Measurements from ENCODE around the gene ATP6V1C2.

ATP6V1C2 gene

DNA sequence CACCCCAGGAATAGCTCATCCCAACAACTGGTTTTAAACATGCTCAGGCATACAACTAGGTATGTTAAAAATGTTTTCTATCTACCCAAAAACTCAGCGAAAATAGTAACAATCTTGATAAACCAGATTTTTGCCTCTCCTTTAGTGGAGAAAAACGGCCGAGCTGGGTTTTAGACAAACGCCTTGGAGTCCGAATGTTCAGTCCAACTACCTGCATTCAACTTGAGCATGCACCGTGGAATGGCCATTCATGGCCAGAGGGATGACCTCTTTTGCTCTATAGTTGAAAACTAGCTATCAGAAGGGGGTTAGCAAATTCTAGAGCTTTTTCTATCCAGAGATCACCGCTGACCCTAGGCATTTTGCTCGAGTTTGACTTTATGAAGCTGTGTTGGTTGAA lies 60.3 kb downstream of the ATP6V1C2 start:
- H3K9me3 Mint-ChIP-seq: no peaks in the 10 kb centered on the region

DNA sequence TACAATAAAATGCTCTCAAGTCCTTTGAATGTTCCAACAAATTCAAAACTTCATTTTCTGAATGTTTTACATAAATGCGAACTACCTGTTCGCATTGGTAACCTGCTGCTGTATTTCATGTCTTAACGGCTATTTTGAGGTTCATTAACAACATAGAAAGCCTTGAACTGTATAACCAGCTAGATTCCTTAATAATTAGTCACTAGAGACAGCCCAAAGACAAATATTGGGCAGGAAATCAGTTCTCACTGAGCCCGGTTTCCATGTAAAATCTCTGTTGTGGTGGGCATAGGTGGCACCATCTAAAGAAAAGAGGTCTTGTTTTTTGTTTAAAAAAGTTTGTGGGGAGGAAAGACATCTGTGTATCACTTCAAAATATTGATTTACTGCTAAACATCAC lies 62.0 kb downstream of the ATP6V1C2 start:
- no peak for ATAC-seq
- Mint-ChIP-seq H3K4me1 (peaks cover 6% of the 10 kb centered on the region), H3K4me3 (no peak overlapping the region), H3K27ac (no peak overlapping the region), H3K27me3 (no peaks in the 10 kb centered on the region), H3K36me3 (peaks cover 87% of the 10 kb centered on the region), H3K9me3 (no peaks in the 10 kb centered on the region)

More for the DNA sequence above, 60.3 kb downstream of the ATP6V1C2 start:
- no peak overlapping the region for H3K27ac Mint-ChIP-seq
- peaks cover 6% of the 10 kb centered on the region for H3K4me1 Mint-ChIP-seq
- H3K4me3 Mint-ChIP-seq: no peak overlapping the region
- ATAC-seq: no peak
- no peaks in the 10 kb centered on the region for H3K27me3 Mint-ChIP-seq
- H3K36me3 Mint-ChIP-seq: peaks cover 83% of the 10 kb centered on the region

DNA sequence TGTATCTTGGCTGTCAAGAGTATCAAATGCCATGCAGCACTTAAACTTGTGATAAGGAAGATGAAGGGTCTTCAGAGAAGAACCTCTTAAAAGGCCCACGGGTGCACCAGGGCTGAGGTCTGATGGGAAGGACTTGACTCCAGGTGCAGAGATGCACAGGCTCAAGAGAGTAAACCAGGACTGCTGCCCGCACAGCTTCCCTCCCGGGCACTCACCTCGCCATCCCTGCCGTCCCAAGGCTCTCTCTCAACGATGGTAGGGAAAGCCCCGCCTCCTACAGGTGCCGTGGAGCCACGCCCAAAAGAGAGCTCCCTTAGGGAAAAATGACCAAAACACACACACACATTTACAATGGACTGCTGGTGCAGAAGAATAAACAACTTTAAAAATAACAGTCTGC lies 63.3 kb downstream of the ATP6V1C2 start:
- ATAC-seq: no peak
- Mint-ChIP-seq H3K9me3 (no peaks in the 10 kb centered on the region), H3K36me3 (peaks cover 86% of the 10 kb centered on the region), H3K27me3 (no peaks in the 10 kb centered on the region), H3K27ac (no peak overlapping the region), H3K4me3 (no peak overlapping the region), H3K4me1 (no peaks in the 10 kb centered on the region)

DNA sequence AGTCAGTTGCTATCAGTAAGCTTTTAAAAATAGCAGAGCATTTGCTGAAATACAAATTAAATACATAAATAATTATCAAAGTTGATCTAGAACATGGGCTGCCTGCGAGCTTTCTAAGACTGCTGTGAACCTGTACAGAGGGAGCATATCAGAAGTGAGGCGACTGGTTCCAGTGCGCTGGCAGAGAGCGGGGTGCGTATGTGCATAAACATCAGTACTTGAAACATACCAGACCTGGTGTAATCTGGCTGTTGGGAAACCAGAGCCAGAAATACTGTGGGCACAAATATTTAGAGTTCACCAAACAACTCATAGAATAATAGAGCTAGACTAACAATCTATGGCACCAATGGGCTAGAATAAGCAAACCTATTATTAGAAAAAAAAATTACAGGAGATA lies 63.8 kb downstream of the ATP6V1C2 start:
- Mint-ChIP-seq H3K9me3 (no peaks in the 10 kb centered on the region), H3K4me1 (no peaks in the 10 kb centered on the region), H3K4me3 (no peak overlapping the region), H3K27ac (no peak overlapping the region), H3K36me3 (peaks cover 83% of the 10 kb centered on the region), H3K27me3 (no peaks in the 10 kb centered on the region)
- ATAC-seq: no peak

DNA sequence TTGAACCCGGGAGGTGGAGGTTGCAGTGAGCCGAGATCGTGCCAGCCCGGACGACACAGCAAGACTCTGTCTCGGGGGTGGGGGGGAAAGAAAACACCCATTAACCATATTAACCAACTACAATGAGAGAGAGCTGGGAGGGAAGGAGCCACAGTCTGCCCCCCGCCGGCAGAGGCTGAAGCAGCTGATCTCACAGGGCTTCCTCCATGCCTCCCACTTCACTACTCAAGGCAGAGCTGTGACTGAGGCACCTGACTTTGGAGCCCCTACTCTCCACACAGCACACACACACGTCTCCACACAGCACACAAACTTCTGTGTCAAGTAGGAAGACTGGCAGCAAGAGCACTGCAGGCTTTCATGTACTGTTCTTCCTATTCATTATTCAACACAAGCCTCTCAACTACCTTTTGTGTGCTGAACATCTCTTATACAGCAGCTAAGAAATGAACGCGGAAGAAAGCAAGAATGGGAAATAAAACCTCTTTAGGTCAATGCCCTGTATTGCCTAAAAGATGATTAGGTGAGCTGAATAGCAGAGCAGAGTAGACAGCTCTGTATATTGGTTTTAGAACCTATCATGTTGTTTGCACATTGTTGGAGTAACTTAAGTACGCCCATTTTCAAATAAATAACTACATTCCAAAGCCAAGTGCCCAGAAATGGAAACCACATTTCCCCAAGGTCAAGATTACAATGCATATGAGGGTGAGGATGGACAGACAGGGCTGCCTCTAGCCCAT lies 65.0 kb downstream of the ATP6V1C2 start:
- H3K27ac Mint-ChIP-seq: no peak overlapping the region
- H3K4me1 Mint-ChIP-seq: peaks cover 11% of the 10 kb centered on the region
- no peak for ATAC-seq
- no peaks in the 10 kb centered on the region for H3K9me3 Mint-ChIP-seq
- no peak overlapping the region for H3K4me3 Mint-ChIP-seq
- H3K27me3 Mint-ChIP-seq: no peaks in the 10 kb centered on the region
- H3K36me3 Mint-ChIP-seq: peaks cover 83% of the 10 kb centered on the region

DNA sequence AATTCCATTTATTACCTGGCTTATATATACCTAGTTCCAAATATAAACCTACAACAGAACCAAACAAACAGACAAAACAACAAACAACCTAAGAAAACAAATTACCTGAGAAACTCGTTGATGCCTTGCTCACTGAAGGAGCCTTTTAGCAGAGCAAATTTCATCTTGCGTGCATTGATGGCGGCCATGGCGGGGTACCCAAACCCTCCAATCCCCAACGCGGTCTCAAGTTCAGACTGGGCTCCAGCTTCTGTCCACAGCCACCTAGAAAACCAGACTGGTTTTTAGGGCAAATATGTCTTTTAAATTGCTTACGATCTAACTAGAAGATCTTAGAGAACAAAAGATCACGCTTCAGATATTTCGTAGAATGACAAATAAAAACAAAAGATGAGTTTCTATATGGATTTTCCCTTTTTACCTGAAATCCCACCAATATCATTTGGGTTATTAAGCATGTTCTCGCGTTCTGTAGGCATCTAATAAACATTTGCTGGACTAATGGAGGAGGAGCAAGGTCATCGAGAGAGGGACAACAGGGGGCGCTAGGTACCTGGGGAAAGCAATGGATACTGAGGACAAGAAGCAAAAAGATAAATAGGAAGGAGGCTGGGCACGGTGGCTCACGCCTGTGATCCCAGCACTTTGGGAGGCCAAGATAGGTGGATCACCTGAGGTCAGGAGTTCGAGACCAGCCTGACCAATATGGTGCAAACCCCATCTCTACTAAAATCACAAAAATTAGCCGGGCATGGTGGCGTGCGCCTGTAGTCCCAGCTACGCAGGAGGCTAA lies 65.9 kb downstream of the ATP6V1C2 start:
- Mint-ChIP-seq H3K9me3 (no peaks in the 10 kb centered on the region), H3K27me3 (no peaks in the 10 kb centered on the region), H3K4me1 (peaks cover 15% of the 10 kb centered on the region), H3K27ac (no peak overlapping the region), H3K36me3 (peaks cover 80% of the 10 kb centered on the region), H3K4me3 (no peak overlapping the region)
- no peak for ATAC-seq

DNA sequence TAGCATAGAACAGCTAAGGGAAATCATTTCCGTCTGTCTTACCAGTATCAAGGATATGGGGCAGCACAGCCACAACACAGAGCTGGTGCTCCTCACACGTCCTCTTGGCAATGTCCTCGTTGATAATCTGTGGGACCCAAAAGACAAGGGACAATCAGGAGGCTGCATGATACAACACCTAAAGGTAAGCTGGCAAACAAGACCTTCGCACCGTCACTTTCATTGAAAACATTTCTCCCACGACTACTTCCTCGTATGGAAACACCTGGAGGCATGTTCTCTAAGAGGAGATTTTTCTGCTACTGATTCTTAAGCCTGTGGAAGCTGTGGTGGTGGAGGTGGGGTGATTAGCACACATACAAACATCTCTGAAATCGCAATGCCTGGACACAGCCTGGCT lies 67.4 kb downstream of the ATP6V1C2 start:
- H3K27me3 Mint-ChIP-seq: no peaks in the 10 kb centered on the region
- no peak overlapping the region for H3K27ac Mint-ChIP-seq
- no peak overlapping the region for H3K4me3 Mint-ChIP-seq
- no peak for ATAC-seq
- peaks cover 15% of the 10 kb centered on the region for H3K4me1 Mint-ChIP-seq
- H3K36me3 Mint-ChIP-seq: peaks cover 75% of the 10 kb centered on the region
- H3K9me3 Mint-ChIP-seq: no peaks in the 10 kb centered on the region

DNA sequence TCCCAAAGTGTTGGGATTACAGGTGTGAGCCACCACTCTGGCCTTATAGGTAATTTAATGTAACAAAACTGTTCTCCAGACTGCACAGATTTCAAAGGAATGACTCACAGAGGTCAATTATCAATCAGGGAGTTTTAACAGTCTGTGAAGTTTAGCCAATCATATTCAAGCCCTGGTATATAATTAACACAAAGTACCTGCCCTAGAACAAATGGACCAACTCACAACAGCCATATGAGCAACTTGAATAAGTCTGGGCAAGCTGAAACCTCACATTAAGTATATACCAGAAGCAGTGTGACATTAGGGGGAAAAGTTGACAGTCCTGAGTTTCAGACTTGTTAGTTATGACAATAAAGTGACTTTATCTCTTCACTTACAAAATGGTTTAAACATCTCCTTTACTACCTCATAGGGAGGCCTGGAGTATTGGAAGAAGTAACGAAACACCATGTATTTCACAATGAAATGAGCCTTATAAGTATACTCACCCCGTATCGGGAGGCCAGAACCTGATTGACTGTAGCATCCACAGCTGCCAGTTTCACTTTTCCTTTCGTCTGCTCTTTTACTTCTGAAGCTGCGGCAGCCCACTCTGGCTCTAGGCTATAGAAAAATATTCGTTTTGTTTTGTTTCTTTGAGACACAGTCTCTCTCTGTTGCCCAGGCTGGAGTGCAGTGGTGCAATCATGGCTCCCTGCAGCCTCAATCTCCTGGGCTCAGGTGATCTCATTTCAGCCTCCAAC lies 69.0 kb downstream of the ATP6V1C2 start:
- H3K27me3 Mint-ChIP-seq: no peaks in the 10 kb centered on the region

DNA sequence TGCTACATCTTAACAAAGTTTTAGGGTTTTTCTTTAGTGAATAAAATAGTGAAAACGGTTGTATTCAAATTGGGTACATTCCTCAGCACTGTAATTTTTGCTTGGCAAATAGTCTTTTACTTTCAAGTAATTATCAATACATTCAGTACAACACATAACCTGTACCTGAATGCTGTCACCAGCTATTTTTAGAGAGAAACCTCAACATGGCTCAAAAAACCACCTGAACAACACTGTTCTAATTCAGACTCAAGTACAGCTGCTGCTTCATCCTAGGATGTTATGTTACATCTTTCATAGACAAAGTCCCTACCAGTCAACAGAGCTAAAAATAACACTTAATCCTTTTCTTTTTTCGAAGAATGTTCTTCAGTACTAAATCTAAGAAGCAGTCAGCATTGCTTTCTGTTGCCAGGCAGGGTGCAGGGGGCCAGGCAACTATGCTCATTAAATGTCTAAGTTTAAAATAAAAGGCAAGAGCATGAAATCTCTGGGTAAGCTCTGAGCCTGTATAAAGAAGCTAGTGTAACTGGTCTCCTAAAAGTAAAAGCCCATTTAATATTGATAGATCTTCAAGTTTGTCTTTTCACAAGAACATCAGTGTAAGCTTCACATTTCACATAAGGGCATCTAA lies 70.7 kb downstream of the ATP6V1C2 start:
- H3K27me3 Mint-ChIP-seq: no peaks in the 10 kb centered on the region
- peaks cover 15% of the 10 kb centered on the region for H3K4me1 Mint-ChIP-seq
- no peak for ATAC-seq
- H3K4me3 Mint-ChIP-seq: no peak overlapping the region
- no peaks in the 10 kb centered on the region for H3K9me3 Mint-ChIP-seq
- peak overlapping the region; percentile 77 for H3K27ac Mint-ChIP-seq
- H3K36me3 Mint-ChIP-seq: peaks cover 71% of the 10 kb centered on the region

More for the DNA sequence above, 69.0 kb downstream of the ATP6V1C2 start:
- ATAC-seq: peak; percentile 58
- H3K4me1 Mint-ChIP-seq: peaks cover 15% of the 10 kb centered on the region
- H3K27ac Mint-ChIP-seq: peak overlapping the region; percentile 77
- H3K36me3 Mint-ChIP-seq: peaks cover 68% of the 10 kb centered on the region
- H3K9me3 Mint-ChIP-seq: no peaks in the 10 kb centered on the region
- H3K4me3 Mint-ChIP-seq: peak overlapping the region; percentile 34

DNA sequence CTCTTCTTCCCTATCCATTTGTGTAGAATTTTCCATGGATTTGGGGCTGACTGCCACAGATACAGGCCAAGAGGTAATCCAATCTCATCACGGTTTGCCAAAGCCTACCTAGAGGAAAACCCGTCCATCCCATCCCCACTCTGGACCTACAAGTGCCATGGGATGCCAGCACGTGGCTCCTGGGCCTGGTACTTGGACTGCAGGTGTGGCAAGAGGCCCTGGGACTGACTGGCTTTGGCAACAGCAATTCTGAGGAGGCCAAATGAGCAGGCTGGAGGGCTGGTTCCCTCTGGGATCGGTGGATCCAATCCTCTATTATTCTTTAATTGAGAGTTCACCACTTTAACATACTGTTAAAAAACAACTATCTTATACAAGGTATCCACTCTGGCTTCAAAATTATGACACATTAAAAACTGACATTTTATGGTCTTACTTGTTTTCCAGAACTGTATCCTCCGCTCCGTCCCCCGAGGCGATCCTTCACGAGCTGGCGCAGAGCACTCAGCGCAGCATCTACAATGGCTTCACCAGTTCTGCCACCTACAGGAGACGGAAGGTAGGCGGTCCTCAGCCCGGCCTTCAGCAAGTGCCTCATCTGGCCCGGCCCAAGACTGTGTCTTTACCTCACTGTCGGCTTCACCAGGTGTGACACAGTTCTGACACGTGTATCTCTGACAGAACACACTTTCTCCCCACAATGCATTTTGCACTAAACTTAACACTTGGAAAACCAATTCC lies 71.4 kb downstream of the ATP6V1C2 start:
- H3K9me3 Mint-ChIP-seq: no peaks in the 10 kb centered on the region
- H3K27ac Mint-ChIP-seq: no peak overlapping the region
- no peak overlapping the region for H3K4me3 Mint-ChIP-seq
- H3K27me3 Mint-ChIP-seq: no peaks in the 10 kb centered on the region
- no peak for ATAC-seq
- H3K4me1 Mint-ChIP-seq: peaks cover 15% of the 10 kb centered on the region
- peaks cover 66% of the 10 kb centered on the region for H3K36me3 Mint-ChIP-seq

DNA sequence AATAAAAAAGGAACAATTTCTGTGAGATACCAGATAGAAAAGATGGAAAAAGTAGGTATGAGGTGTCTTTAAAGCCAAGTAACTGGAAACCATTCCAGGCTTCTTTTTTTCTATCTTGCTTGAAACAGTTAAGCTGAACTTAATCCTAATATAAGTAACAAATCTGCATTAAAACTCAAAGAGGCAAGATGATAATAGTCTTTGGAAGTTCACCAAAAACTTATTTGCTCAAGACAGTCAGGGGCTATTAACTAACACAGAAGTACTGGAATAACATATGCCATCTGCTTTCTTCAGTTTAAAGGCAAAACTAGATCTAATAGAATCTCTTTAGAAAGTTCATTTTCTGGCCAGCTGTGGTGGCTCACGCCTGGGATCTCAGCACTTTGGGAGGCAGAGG lies 72.4 kb downstream of the ATP6V1C2 start:
- Mint-ChIP-seq H3K36me3 (peaks cover 62% of the 10 kb centered on the region), H3K4me1 (peaks cover 18% of the 10 kb centered on the region), H3K9me3 (no peaks in the 10 kb centered on the region), H3K4me3 (no peak overlapping the region), H3K27ac (no peak overlapping the region), H3K27me3 (no peaks in the 10 kb centered on the region)
- no peak for ATAC-seq

DNA sequence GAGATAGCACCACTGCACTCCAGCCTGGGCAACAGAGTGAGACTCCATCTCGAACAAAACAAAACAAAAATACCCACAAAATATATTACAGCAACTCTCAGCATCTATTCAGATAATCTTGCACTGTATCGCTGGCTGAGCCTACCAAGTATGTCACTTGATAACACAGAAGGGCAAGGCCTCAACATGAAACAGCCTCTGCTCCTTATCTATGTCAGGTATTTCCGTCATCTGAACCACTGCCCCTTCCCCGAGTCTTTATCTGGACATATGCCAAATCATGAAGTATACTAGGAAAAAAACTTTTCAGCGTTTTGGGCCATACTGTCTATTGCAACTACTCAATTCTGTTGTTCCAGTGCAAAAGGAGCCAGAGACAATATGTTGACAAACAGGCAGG lies 73.4 kb downstream of the ATP6V1C2 start:
- no peak overlapping the region for H3K27ac Mint-ChIP-seq
- no peaks in the 10 kb centered on the region for H3K9me3 Mint-ChIP-seq
- no peak for ATAC-seq
- peaks cover 25% of the 10 kb centered on the region for H3K4me1 Mint-ChIP-seq
- no peaks in the 10 kb centered on the region for H3K27me3 Mint-ChIP-seq
- H3K36me3 Mint-ChIP-seq: peaks cover 67% of the 10 kb centered on the region
- no peak overlapping the region for H3K4me3 Mint-ChIP-seq

DNA sequence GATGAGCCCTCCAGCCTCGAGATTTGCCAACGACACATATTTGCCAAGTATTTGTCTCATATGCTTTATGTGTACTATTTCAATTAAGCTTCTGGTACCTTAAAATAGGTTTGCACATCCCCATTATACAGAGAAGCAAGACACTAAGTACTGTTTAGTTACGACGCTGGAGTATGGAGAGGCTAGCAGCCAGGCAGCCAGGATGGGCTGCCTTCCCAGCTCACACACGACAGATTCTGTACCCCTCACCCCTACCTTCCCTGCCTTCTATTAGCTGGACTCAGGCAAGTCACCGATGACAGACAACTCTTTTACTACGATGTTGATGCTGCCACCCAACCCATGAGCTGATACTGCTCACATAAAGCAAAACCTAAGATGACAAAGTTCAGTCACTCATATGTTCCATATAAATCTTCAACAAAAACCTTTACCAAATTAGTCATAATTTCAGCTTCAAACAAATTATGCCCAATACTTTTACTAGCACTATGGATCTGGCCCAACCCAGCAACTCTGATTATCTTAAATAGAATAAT lies 74.1 kb downstream of the ATP6V1C2 start:
- no peaks in the 10 kb centered on the region for H3K27me3 Mint-ChIP-seq
- H3K36me3 Mint-ChIP-seq: peaks cover 61% of the 10 kb centered on the region
- peaks cover 22% of the 10 kb centered on the region for H3K4me1 Mint-ChIP-seq
- H3K9me3 Mint-ChIP-seq: no peaks in the 10 kb centered on the region
- ATAC-seq: no peak
- H3K4me3 Mint-ChIP-seq: no peak overlapping the region
- no peak overlapping the region for H3K27ac Mint-ChIP-seq

DNA sequence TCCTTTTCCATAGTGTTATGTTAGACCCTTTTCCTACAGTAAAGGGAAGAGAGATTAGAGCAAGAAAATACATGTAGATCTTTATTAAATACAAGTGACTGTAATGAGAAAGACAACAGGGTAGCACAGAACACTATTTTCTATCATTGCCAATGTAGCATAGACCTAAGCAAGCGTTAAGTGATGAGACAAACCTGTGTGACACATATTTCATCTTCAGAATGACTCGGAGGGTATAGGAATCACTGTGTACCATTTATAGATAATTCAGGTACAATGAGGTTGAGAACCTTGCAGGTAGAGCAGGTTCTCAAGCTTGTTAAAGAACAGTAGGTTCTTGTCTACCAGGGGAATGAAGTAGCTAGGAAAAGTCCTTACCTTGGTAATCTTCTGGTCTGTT lies 75.3 kb downstream of the ATP6V1C2 start:
- Mint-ChIP-seq H3K36me3 (peaks cover 50% of the 10 kb centered on the region), H3K27ac (no peak overlapping the region), H3K4me3 (no peak overlapping the region), H3K9me3 (no peaks in the 10 kb centered on the region), H3K27me3 (no peaks in the 10 kb centered on the region), H3K4me1 (peaks cover 11% of the 10 kb centered on the region)
- ATAC-seq: no peak

Measured in stimulated activated memory B cell treated with anti-CD40 and anti-IgM and Interleukin-4, amounts not matched to agents 10 μg/mL and 1 μg/mL and 100 μg/mL, for 72 hours (primary cell).